ENCODE measurements around the gene TMEM151B.
"Not testable (repeated sequence)": the region's sequence is repeated elsewhere in the genome, so short reads cannot be mapped to it uniquely, and the experiment has no call there.

TMEM151B gene

DNA sequence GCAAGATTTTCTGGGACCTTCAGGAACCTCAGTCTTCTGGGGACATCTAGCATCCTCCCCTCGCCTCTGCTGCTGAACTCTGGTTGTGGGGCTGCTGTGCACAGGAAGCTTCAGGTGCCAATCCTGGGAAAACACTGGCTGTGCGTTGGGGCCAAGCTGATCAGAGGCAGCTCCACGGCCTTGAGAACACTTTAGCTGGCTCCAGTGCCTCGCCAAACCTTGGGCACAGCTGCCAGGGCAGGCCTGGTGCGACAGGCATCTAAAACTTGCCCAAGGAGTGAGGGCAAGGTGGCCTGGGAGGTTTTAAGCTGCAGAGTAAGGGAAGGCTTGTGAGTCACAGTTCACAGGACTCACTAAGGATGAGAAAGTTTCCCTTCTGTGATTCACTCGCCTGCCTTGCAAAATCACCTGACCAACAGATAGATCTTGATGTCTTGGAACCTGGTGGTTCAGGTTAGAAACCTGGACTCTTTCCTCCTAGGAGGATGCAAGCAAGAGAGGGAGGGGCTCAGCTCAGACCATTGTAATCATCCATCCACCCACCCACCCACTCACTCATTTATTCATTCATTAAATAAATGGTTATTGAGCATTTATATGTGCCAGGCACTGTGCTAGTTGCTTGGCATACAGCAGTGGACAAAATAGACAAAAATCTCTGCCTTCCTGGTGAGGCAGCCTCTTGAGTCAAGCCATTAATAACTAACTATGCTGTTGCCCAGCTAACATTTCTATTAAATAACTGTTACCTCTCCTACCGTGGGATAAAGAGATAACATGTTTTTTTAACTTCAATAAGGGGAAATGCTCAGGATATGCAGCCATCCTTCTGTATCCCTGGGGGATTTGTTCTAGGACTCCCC, 69.7 kb downstream of the TMEM151B start:
- no peak for DNase-seq

DNA sequence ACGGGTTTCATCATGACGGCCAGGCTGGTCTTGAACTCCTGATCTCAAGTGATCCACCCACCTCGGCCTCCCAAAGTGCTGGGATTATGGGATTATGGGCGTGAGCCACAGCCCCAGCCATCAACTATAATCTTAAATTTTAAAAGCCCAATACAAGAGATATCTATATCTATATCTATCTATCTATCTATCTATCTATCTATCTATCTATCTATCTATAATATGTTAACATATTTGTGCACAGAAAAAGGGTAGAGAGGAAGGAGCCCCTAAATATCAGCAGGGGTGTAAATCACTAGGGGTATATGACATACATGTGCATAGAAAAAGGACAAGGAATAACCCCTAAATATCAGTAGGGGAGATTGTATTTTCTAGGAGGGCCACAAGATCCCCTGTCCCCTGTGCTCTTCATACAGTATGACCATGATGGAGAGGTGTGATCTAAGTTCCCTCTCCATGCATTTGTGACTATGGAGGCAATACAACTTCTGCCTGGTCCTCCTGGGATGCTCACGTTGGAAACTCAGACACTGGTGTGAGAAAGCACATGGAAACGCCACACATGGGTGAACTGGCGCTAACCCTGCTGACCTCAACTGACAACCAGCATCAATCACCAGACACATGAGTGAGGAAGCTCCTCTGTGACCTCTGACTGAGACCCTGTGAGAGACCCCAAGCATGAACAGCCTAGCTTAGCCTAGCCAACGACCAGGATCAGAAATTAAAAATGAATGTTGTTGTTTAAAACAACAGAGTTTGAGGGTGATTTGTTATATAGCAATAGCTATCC, 71.0 kb downstream of the TMEM151B start:
- DNase-seq = no peak

DNA sequence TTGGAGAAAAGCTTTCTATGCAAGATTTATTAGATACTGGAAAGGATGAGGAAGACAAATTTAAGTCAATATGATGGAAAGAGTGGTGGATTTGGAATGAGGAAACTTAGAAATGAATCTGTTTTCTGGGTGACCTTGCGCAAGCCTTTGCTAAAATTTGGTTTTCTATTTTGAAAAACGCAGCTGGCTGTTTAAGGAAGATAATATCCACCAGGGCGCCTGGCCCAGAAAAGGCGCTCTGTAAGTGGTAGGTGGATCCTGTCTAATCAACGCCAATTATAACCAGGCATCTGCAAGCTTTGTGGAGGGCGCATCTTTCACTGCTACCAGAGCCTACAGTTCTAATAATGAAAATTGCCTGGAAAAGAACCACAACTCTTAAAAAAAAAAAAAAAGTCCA, 71.8 kb downstream of the TMEM151B start:
- no peak for DNase-seq

DNA sequence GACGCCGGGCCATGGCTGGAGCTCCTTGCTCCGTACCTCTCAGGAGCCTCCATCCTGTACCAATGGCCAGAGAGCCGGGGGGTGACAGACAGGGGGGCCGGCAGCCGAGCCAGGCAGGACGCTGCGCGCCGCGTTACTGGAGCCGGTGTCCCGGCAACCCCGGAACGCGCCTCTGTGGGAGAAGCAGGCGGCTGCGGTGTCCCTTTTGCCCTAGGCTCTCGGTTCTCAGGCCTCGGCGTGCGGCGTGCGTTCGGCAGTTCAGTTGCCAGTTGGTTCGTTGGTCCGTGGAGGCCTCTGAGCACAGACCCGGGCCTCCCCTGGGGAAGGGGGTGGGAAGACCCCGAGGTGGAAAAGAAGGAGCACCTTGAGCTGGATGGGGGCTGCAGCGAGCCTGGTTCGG, 72.2 kb downstream of the TMEM151B start, which contains the start of gene SPATS1:
Gene SPATS1, plus strand, starts transcription at position 162 of the 400 bp plus-strand sequence. CDS start 446 bp downstream, outside the sequence.
- DNase-seq = no peak

DNA sequence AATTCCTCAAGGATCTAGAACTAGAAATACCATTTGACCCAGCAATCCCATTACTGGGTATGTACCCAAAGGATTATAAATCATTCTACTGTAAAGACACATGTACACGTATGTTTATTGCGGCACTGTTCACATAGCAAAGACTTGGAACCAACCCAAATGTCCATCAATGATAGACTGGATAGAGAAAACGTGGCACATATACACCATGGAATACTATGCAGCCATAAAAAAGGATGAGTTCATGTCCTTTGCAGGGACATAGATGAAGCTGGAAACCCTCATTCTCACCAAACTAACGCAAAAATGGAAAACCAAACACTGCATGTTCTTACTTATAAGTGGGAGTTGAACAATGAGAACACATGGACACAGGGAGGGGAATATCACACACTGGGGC, 76.6 kb downstream of the TMEM151B start:
- DNase-seq = not testable (repeated sequence)

DNA sequence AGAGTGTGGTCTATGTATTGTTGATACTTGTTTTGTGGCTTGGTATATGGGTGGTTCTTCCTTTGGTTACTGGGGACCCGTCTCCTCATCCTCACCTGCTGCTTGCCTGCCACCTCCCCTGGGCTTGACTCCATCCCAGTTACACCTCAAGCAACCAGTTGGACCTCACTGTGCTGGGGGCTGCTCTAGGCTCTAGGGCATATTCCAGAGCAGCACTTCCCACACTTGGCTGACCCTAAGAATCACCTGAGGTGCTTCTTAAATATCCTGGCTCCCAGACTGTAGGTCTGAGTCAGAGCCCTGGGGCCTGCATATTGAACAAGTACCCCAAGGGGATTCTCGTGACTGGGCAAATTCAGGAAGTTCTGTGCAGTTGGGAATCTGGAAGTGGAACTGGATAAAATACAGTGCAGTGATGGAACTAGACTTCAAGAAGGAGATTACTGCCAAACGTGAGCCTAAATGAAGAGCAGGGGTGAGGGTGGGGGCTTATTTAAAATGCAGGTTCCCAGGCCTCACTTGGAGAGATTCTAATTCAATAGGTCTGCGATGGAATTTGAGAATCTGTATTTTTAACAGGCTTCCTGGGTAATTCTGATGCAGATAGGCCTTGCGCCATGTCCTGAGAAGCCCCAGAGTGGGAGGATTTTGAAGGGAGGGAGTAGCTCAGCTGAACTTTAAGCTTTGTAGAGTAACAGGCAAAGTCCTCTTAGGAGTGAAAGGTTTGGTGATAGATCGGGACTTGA, 79.8 kb downstream of the TMEM151B start:
- DNase-seq = no peak

DNA sequence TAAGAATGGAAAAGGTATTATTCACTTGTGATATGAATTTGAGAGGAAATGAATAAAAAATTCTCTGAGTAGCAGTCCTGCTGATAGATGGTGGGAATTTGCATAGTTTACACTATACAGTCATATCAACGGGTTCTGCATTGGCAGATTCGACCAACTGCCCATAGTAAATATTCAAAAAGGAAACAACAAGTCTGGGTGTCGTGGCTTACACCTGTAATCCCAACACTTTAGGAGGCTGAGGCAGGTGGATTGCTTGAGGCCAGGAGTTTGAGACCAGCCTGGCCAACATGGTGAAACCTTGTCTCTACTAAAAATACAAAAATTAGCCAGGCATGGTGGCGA, 80.4 kb downstream of the TMEM151B start:
- DNase-seq = not testable (repeated sequence)

DNA sequence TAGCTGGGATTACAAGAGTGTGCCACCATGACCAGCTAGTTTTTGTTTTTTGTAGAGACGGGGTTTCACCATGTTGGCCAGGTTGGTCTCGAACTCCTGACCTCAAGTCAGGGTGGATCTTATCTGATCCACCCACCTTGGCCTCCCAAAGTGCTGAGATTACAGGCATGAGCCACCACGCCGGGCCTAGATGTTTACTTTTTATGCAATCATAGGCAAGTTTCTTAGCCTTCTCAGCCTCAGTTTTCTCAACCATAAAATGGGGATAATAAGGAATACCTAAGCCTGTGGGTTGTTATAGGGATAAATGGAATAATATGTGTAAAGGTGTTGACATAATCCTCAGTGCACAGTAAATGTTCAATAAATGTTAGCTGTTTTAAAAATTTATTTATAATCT, 82.0 kb downstream of the TMEM151B start:
- no peak for DNase-seq

DNA sequence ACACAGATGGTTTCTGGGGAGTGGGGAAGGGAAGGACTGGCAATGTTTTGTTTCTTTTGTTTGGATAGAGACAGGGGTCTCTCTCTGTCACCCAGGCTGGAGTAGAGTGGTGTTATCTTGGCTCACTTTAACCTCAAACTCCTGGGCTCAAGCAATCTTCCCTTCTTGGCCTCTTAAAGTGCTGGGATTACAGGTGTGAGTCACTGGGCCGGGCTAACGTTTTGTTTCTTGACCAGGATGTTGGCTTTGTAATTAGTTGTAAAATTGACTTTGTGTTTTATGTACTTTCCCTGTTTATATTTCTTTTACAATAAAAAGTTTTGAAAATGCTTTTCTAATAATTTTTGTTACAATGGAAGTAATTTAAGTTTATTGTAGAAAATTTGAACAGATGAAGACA, 83.1 kb downstream of the TMEM151B start:
- no peak for DNase-seq

DNA sequence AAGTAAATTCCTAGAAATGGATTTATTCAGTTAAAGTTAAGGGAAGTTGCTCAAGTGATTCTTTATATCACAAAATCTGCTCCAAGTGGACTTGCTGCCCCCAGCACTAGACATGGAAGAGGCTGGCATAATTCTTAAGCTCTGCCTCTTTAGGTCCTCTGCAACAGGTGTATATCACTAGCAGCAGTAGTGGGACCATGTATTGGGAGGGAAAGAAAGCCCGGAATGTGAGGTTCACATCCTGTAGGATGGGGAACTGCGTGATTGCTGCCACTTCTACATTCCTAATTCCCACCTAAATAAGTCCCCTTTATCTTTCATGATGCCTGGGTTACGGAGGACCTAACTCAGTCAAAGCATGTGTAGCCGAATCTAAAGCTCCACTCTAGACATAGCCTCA, 85.4 kb downstream of the TMEM151B start:
- no peak for DNase-seq

DNA sequence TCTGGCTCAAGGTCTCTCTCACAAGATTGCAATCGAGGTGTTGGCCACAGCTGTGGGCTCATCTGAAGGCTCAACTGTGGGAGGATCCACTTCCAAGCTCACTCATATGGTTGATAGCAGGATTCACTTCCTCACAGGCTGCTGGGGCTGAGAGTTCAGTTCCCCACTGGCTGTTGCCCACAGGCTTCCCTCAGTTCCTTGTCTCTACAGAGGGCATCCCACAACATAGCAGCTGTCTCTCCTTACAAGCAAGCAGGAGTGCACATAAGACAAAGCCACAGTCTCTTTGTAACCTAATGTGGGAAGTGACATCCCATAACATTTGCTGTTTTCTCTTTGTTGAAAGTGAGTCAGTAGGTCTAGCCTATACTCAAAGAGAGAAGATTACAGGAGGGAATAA, 86.2 kb downstream of the TMEM151B start:
- DNase-seq = no peak

Measured in CD4-positive, alpha-beta T cell treated with Interleukin-17A for 1 hour (primary cell).